T-helper 9 cell (primary cell): ENCODE results near the gene SULF2.
"Not testable (repeated sequence)": the region's sequence is repeated elsewhere in the genome, so short reads cannot be mapped to it uniquely, and the experiment has no call there.

Experiments used
- DNase-seq: peaks from one replicate; pipeline ENCODE4 v3.0.0-alpha.2; 2020
- total RNA-seq, 2 donors: gene quantifications; one replicate each; lab custom pipeline; 2026; lab: John Stamatoyannopoulos, UW

Gene SULF2
- 0.21 to 0.48 reads per million in 2 donors for total RNA-seq

GRCh38 chr20:47785311-47785853 lies at the start of gene SULF2:
TSS of gene SULF2 (minus strand) at chr20:47785481. CDS start at chr20:47757363, 28,118 bp downstream.
- no peak for DNase-seq

- DNase-seq, result not testable (repeated sequence)
Observed at GRCh38 chr20:47831675-47832074, 46.4 kb upstream of the SULF2 start.

- DNase-seq, result not testable (repeated sequence)
Observed at GRCh38 chr20:47826716-47827115, 41.4 kb upstream of the SULF2 start.

GRCh38 chr20:47826006-47826405 lies 40.7 kb upstream of the SULF2 start:
- not testable (repeated sequence) for DNase-seq

- no peak for DNase-seq
Observed at GRCh38 chr20:47825011-47825762, 39.9 kb upstream of the SULF2 start.

GRCh38 chr20:47823941-47824340 lies 38.7 kb upstream of the SULF2 start:
- not testable (repeated sequence) for DNase-seq

GRCh38 chr20:47821481-47822100 lies 36.3 kb upstream of the SULF2 start:
- no peak for DNase-seq

- no peak for DNase-seq
Observed at GRCh38 chr20:47818996-47819609, 33.8 kb upstream of the SULF2 start.

GRCh38 chr20:47818466-47818865 lies 33.2 kb upstream of the SULF2 start:
- DNase-seq, result no peak

- no peak for DNase-seq
Observed at GRCh38 chr20:47818016-47818415, 32.7 kb upstream of the SULF2 start.

- no peak for DNase-seq
Observed at GRCh38 chr20:47817573-47817972, 32.3 kb upstream of the SULF2 start.

- no peak for DNase-seq
Observed at GRCh38 chr20:47816487-47817451, 31.5 kb upstream of the SULF2 start.

GRCh38 chr20:47815866-47816265 lies 30.6 kb upstream of the SULF2 start:
- DNase-seq, result no peak

- no peak for DNase-seq
Observed at GRCh38 chr20:47815416-47815806, 30.1 kb upstream of the SULF2 start.

GRCh38 chr20:47814632-47815415 lies 29.5 kb upstream of the SULF2 start:
- no peak for DNase-seq

GRCh38 chr20:47810721-47811347 lies 25.6 kb upstream of the SULF2 start:
- no peak for DNase-seq

- no peak for DNase-seq
Observed at GRCh38 chr20:47810116-47810677, 24.9 kb upstream of the SULF2 start.

GRCh38 chr20:47809161-47809960 lies 24.1 kb upstream of the SULF2 start:
- DNase-seq, result no peak

- no peak for DNase-seq
Observed at GRCh38 chr20:47805951-47806350, 20.7 kb upstream of the SULF2 start.

GRCh38 chr20:47804972-47805371 lies 19.7 kb upstream of the SULF2 start:
- not testable (repeated sequence) for DNase-seq
